ENCODE data around the gene INPP5A.

DNA sequence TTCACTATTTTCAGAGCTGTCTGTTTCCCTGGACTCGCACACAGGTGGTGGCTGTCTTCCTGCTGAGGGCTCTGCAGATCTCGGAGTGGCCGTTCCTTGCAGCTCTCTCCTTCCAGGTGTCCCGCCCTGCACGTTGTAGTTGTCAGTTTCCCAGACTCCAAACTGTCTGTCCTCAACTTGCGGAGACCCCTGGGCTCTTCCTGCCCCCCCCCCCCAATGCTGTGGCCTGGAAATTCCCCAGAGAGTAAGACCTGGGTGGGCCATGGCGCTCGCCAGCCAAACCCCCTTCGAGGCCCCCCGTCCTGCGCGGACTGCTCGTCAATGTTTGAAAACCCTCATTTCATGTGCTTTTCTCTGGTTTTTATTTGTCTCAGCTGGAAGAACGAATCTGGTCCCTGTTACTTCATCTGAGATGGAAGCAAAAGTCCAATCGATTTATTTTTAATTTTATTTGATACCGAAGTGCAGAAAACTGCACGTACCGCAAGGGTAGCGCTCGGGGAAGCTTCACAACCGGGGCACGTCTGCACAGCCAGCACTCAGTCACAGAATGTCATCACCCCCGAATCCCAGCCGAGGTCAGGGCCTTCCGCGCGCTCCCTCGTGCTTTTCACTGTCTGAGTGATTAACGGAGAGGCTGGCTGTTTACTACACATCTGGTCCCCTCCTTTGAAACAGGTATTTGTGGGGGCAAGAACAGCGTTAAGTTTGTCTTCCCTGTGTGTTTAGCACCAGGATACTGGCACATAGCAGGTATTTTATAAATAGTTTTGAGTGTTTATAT lies 294.8 kb downstream of the INPP5A start:
- TF ChIP-seq CTCF (IDR thresholded peaks at IDR 0.05) (no peak), POLR2A (IDR thresholded peaks at IDR 0.05) (no peak)

Data from lower leg skin (tissue), 3 donors.